K562 (cell line): ENCODE data around the gene OR9A2. TPM values are rescaled to one million over a fixed set of nuclear protein-coding genes. Genes with fewer than 3 reads are reported as not detected.

ENCODE experiments used
- ATAC-seq: fragments of 200-7000 bp; cut with Tn5 transposase; 3 replicates; pipeline ENCODE4 v1.9.1; 2020; ENCODE audit warnings: moderate library complexity
- BruUV-seq: library from RNA; stranded (reverse); fragments of 400-500 nt; replicated peaks from 2 replicates; lab custom pipeline; 2021; lab: Mats Ljungman, UMichigan
- CTCF ChIA-PET: fragments of 300-600 bp; formaldehyde crosslinking; extraction: SDS; loops from one replicate; lab custom pipeline; 2021; ENCODE audit warnings: low intra/inter-chr PET ratio; lab: Yijun Ruan, JAX
- POLR2A ChIA-PET: fragments of 300-600, 350-650 bp; sonication (Branson Sonifier 250); formaldehyde crosslinking; extraction: SDS; loops from one replicate; lab custom pipeline; 2021; ENCODE audit warnings: antibody characterized with exemption, inconsistent platforms; lab: Yijun Ruan, JAX
- DNase-seq, 4 experiments: peaks; one replicate each; pipeline versions ENCODE4 v3.0.0 to v3.0.0-alpha.2; 2011 to 2018; ENCODE audit warnings: low spot score in 3 of 4, mixed read lengths in 3 of 4; ENCODE audit errors: extremely low read depth in 1 of 4
- FAIRE-seq: peaks from 2 replicates; lab custom pipeline; 2011; peaks lifted over from hg19 to GRCh38; lab: Jason Lieb, UNC
- H2AFZ ChIP-seq: 2 replicates; pipeline ENCODE4 v1.6.0; 2011; ENCODE audit warnings: low read depth, low read length, control low read depth, inconsistent platforms
- H3K27ac ChIP-seq: fragments of 200-600 bp; 3 replicates; pipeline ENCODE4 v1.8.0; 2011; ENCODE audit warnings: low read depth, mild to moderate bottlenecking, control low read depth, inconsistent platforms, low read length, moderate library complexity, mixed read lengths; ENCODE audit errors: extremely low read depth
- H3K27me3 ChIP-seq, 2 experiments: fragments of 300-600 bp in 1 of 2; 2 replicates in 1 of 2; 3 replicates in 1 of 2; pipeline versions ENCODE4 v1.6.0 to v1.8.0; 2011; ENCODE audit warnings: inconsistent platforms in 2 of 2, low read length in 2 of 2, mild to moderate bottlenecking in 1 of 2, mixed read lengths in 1 of 2, moderate library complexity in 1 of 2; ENCODE audit not compliant: control insufficient read depth in 2 of 2, insufficient read depth in 2 of 2
- H3K36me3 ChIP-seq: fragments of 300-600 bp; 3 replicates; pipeline ENCODE4 v1.8.0; 2011; ENCODE audit warnings: mild to moderate bottlenecking, low read length, inconsistent platforms; ENCODE audit not compliant: control insufficient read depth, insufficient read depth
- H3K4me1 ChIP-seq, 2 experiments: fragments of 200-600 bp in 1 of 2; replicated peaks in 1 of 2; 2 replicates in 1 of 2; 3 replicates in 1 of 2; pipeline versions ENCODE4 v1.5.1 to v1.8.0; 2011; ENCODE audit warnings: inconsistent platforms in 2 of 2, low read length in 2 of 2, mild to moderate bottlenecking in 1 of 2, mixed read lengths in 1 of 2, moderate library complexity in 1 of 2; ENCODE audit not compliant: control insufficient read depth in 2 of 2, insufficient read depth in 2 of 2
- H3K4me2 ChIP-seq: 2 replicates; pipeline ENCODE4 v1.6.1; 2011; ENCODE audit warnings: low read length, control low read depth, inconsistent platforms, mixed read lengths; ENCODE audit not compliant: insufficient read depth
- H3K4me3 ChIP-seq: fragments of 200-600 bp; sonication (generic), shearing (Covaris generic); 2 replicates; pipeline ENCODE4 v1.5.1; 2016; ENCODE audit warnings: control low read depth, inconsistent platforms
- H3K79me2 ChIP-seq: fragments of 200-600 bp; 3 replicates; pipeline ENCODE4 v1.8.0; 2011; ENCODE audit warnings: low read length, inconsistent platforms; ENCODE audit not compliant: control insufficient read depth, insufficient read depth
- H3K9ac ChIP-seq, 2 experiments: 2 replicates each; pipeline versions ENCODE4 v1.6.0 to v1.6.1; 2011; ENCODE audit warnings: low read depth in 2 of 2, low read length in 2 of 2, control low read depth in 1 of 2, inconsistent platforms in 1 of 2, mild to moderate bottlenecking in 1 of 2, mixed read lengths in 1 of 2; ENCODE audit not compliant: insufficient read depth in 1 of 2
- H3K9me1 ChIP-seq: one replicate; pipeline ENCODE4 v1.6.0; 2011; ENCODE audit warnings: inconsistent platforms, mild to moderate bottlenecking, low read length, moderate library complexity; ENCODE audit not compliant: control insufficient read depth, insufficient read depth
- H3K9me3 ChIP-seq: replicated peaks from 2 replicates; pipeline ENCODE4 v1.5.1; 2011; ENCODE audit warnings: low read depth, low read length, inconsistent platforms; ENCODE audit not compliant: control insufficient read depth, insufficient read depth
- H4K20me1 ChIP-seq: replicated peaks from 2 replicates; pipeline ENCODE4 v1.6.1; 2011; ENCODE audit warnings: low read length, inconsistent platforms, mixed read lengths; ENCODE audit not compliant: control insufficient read depth, insufficient read depth
- DNMT1 ChIP-seq: fragments of 450-650 bp; IDR thresholded peaks from 2 replicates; pipeline ENCODE4 v1.6.1; 2016; ENCODE audit warnings: antibody characterized with exemption, mild to moderate bottlenecking
- HNRNPL ChIP-seq: fragments of 200-400 bp; formaldehyde crosslinking; IDR thresholded peaks from 2 replicates; pipeline ENCODE4 v1.6.1; 2017; ENCODE audit warnings: low read depth, mild to moderate bottlenecking, low read length
- IRF9 ChIP-seq: fragments of 450-650 bp; IDR thresholded peaks from 2 replicates; pipeline ENCODE4 v1.6.1; 2016; ENCODE audit warnings: missing biosample characterization, missing genetic modification characterization
- JUND ChIP-seq, 2 experiments: IDR thresholded peaks; 2 replicates in 1 of 2; 3 replicates in 1 of 2; pipeline ENCODE4 v1.6.1; 2011; ENCODE audit warnings: borderline replicate concordance in 2 of 2, low read depth in 2 of 2, low read length in 2 of 2, improper control_type of control experiment in 1 of 2, missing biosample characterization in 1 of 2, missing genetic modification characterization in 1 of 2, missing genetic modification reagents in 1 of 2
- MEF2D ChIP-seq: conservative IDR thresholded peaks from 2 replicates; pipeline ENCODE4 v1.6.1; 2016; ENCODE audit warnings: low read depth, missing genetic modification characterization, missing compliant biosample characterization
- NR3C1 ChIP-seq: sonication (generic); formaldehyde crosslinking; IDR thresholded peaks from 2 replicates; pipeline ENCODE4 v1.8.1; 2022; ENCODE audit warnings: missing genetic modification reagents
- ZNF282 ChIP-seq: sonication (generic); formaldehyde crosslinking; IDR thresholded peaks from 2 replicates; pipeline ENCODE4 v1.8.1; 2023; ENCODE audit warnings: missing genetic modification reagents
- WGBS: fragments of 100-300 bp; shearing (Covaris generic); methylation state at CpG from one replicate; pipeline ENCODE4 v1.1.6; 2016; ENCODE audit warnings: low coverage, mixed read lengths; ENCODE audit not compliant: insufficient coverage; ENCODE audit errors: missing lambda C conversion rate; 5-methylcytosine and 5-hydroxymethylcytosine counted together
- in situ Hi-C: fragments of 300-500 bp; cut with MboI; formaldehyde crosslinking; loops from 4 replicates; pipeline ENCODE4 v1.15.0; 2018; ENCODE audit warnings: inconsistent platforms, mixed read lengths
- intact Hi-C: fragments of 100-400 bp; cut with micrococcal nuclease; formaldehyde crosslinking; loops from 2 replicates; pipeline ENCODE4 v1.14.2; 2022
- polyA plus RNA-seq, 8 experiments: library from polyadenylated mRNA; depleted of rRNA in 4 of 8; stranded (reverse) in 5 of 8; unstranded in 3 of 8; fragments of >200 nt; fragmentation: Nextera tagmentation in 2 of 8; fragmentation: Illumina TruSeq in 1 of 8; extraction: Ambion mirVana in 2 of 8; extraction: Trizol in 1 of 8; gene quantifications; 2 replicates each; pipeline versions ENCODE4 v1.2.1 to v1.2.3, GENCODE V29; 2011 to 2014; ENCODE audit warnings: inconsistent platforms in 1 of 8, missing spikeins in 1 of 8
- total RNA-seq, 7 experiments: library from RNA; depleted of rRNA in 6 of 7; stranded (reverse); fragments of >200 nt in 6 of 7; fragmentation: Illumina TruSeq in 2 of 7; extraction: Trizol in 2 of 7; gene quantifications; 2 replicates each; pipeline versions ENCODE4 v1.2.1 to v1.2.3, GENCODE V29; 2011 to 2021; ENCODE audit warnings: low replicate concordance in 1 of 7
- TF ChIP-seq, protein P1 (sequence below), 2 experiments: fragments of 450-650 bp; formaldehyde crosslinking in 1 of 2; IDR thresholded peaks; 2 replicates each; pipeline versions ENCODE4 v1.4.0 to v1.6.1; 2014 to 2020; ENCODE audit warnings: mild to moderate bottlenecking in 2 of 2, borderline replicate concordance in 1 of 2, low read depth in 1 of 2

The OR9A2 gene
- total and polyA plus RNA-seq, 9 of the 15 experiments (the other 6 are each of a cell fraction or from before 2014, with no cell fraction given): not detected

GRCh38 chr7:143068446-143068845, 41.5 kb upstream of the OR9A2 start:
- Histone ChIP-seq H3K27ac (no peak overlapping the region), H3K79me2 (no peaks in the 10 kb centered on the region), H3K4me2 (no peak overlapping the region), H4K20me1 (no peaks in the 10 kb centered on the region), H3K9me3 (no peaks in the 10 kb centered on the region), H2AFZ (no peak overlapping the region), H3K4me3 (no peak overlapping the region), H3K27me3 (0 out of 5 replicates have a peak, but pooled peaks cover 0 to 7% of the 10 kb centered on the region in 2 experiments), H3K4me1 (no peaks in the 10 kb centered on the region), H3K9ac (no peak overlapping the region), H3K9me1 (no peaks in the 10 kb centered on the region), H3K36me3 (no peaks in the 10 kb centered on the region)
- no peak for TF ChIP-seq MEF2D
- no peak for TF ChIP-seq NR3C1 (CRISPR knock-in tag)
- TF ChIP-seq DNMT1: no peak
- no peak for TF ChIP-seq JUND (IDR thresholded peaks at IDR 0.05; ENCODE audit: borderline replicate concordance, low read depth, low read length)
- TF ChIP-seq JUND (tag; IDR thresholded peaks at IDR 0.05; ENCODE audit: borderline replicate concordance, low read depth, low read length): no peak
- TF ChIP-seq HNRNPL: no peak
- TF ChIP-seq IRF9 (tag): no peak
- TF ChIP-seq, protein P1, sequence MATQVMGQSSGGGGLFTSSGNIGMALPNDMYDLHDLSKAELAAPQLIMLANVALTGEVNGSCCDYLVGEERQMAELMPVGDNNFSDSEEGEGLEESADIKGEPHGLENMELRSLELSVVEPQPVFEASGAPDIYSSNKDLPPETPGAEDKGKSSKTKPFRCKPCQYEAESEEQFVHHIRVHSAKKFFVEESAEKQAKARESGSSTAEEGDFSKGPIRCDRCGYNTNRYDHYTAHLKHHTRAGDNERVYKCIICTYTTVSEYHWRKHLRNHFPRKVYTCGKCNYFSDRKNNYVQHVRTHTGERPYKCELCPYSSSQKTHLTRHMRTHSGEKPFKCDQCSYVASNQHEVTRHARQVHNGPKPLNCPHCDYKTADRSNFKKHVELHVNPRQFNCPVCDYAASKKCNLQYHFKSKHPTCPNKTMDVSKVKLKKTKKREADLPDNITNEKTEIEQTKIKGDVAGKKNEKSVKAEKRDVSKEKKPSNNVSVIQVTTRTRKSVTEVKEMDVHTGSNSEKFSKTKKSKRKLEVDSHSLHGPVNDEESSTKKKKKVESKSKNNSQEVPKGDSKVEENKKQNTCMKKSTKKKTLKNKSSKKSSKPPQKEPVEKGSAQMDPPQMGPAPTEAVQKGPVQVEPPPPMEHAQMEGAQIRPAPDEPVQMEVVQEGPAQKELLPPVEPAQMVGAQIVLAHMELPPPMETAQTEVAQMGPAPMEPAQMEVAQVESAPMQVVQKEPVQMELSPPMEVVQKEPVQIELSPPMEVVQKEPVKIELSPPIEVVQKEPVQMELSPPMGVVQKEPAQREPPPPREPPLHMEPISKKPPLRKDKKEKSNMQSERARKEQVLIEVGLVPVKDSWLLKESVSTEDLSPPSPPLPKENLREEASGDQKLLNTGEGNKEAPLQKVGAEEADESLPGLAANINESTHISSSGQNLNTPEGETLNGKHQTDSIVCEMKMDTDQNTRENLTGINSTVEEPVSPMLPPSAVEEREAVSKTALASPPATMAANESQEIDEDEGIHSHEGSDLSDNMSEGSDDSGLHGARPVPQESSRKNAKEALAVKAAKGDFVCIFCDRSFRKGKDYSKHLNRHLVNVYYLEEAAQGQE (IDR thresholded peaks at IDR 0.05; ENCODE audit: borderline replicate concordance): no peak
- TF ChIP-seq, protein P1 (CRISPR knock-in tag; IDR thresholded peaks at IDR 0.05; ENCODE audit: low read depth): no peak
- TF ChIP-seq ZNF282 (CRISPR knock-in tag): no peak
- 0% methylated on average over 2 of the region's 2 CpGs for WGBS
- no peak for ATAC-seq
- no peak for DNase-seq
- in situ Hi-C loops: no loop called here
- ChIA-PET POLR2A (interaction anchor here (1.5 kb wide), 1 partner anchor 8 kb away, joined by 5 read pairs; no protein-coding TSS in a partner anchor), CTCF (no interaction called here)
- no TSS peak for BruUV-seq
- intact Hi-C loops: no loop called here
- FAIRE-seq: no peak
